HepG2 (cell line): ENCODE data around the gene TBCD. TPM values are rescaled to one million over a fixed set of nuclear protein-coding genes. Genes with fewer than 3 reads are reported as not detected.

Experiments used
- ARID3A ChIP-seq: IDR thresholded peaks from 2 replicates; pipeline ENCODE4 v1.6.1; 2012; ENCODE audit warnings: low read depth, low read length, improper control_type of control experiment
- HOXA7 ChIP-seq: sonication (generic); formaldehyde crosslinking; IDR thresholded peaks from 2 replicates; pipeline ENCODE4 v1.8.1; 2022; ENCODE audit warnings: mild to moderate bottlenecking, missing genetic modification reagents, moderate library complexity
- SSRP1 ChIP-seq: IDR thresholded peaks from 2 replicates; pipeline ENCODE4 v1.6.1; 2016; ENCODE audit warnings: control low read depth
- YEATS2 ChIP-seq: sonication (generic); formaldehyde crosslinking; IDR thresholded peaks from 2 replicates; pipeline ENCODE4 v1.4.0; 2020; ENCODE audit warnings: missing genetic modification reagents, borderline replicate concordance
- ZBTB39 ChIP-seq: sonication (generic); formaldehyde crosslinking; IDR thresholded peaks from 2 replicates; pipeline ENCODE4 v1.5.0; 2020; ENCODE audit warnings: missing genetic modification reagents
- ZBTB46 ChIP-seq: sonication (generic); formaldehyde crosslinking; IDR thresholded peaks from 2 replicates; pipeline ENCODE4 v1.4.0; 2020; ENCODE audit warnings: mild to moderate bottlenecking, missing genetic modification reagents, borderline replicate concordance
- ZFX ChIP-seq: sonication (generic); formaldehyde crosslinking; IDR thresholded peaks from 2 replicates; pipeline ENCODE4 v1.4.0; 2020; ENCODE audit warnings: mild to moderate bottlenecking, low read depth, missing genetic modification reagents, moderate library complexity
- ZNF30 ChIP-seq: sonication (generic); formaldehyde crosslinking; IDR thresholded peaks from 2 replicates; pipeline ENCODE4 v1.5.0; 2020; ENCODE audit warnings: mild to moderate bottlenecking, missing genetic modification reagents
- ZNF407 ChIP-seq: sonication (generic); formaldehyde crosslinking; IDR thresholded peaks from one replicate; pipeline ENCODE4 v1.5.1; 2020; ENCODE audit warnings: mild to moderate bottlenecking, missing genetic modification reagents; ENCODE audit errors: not compliant biosample characterization
- ZSCAN21 ChIP-seq: sonication (generic); formaldehyde crosslinking; IDR thresholded peaks from 2 replicates; pipeline ENCODE4 v1.8.0; 2022; ENCODE audit warnings: mild to moderate bottlenecking, missing genetic modification reagents, moderate library complexity, borderline replicate concordance
- polyA plus RNA-seq, 8 experiments: library from polyadenylated mRNA; depleted of rRNA in 3 of 8; stranded (reverse) in 7 of 8; unstranded in 1 of 8; fragments of >200 nt; fragmentation: Illumina TruSeq in 4 of 8; extraction: Trizol in 4 of 8; gene quantifications; 2 replicates each; pipeline versions ENCODE4 v1.2.1 to v1.2.3, GENCODE V29; 2011 to 2016; ENCODE audit warnings: low read depth in 4 of 8, missing spikeins in 1 of 8, mixed read lengths in 1 of 8; ENCODE audit not compliant: insufficient read depth in 1 of 8
- total RNA-seq, 5 experiments: library from RNA; depleted of rRNA; stranded (reverse); fragments of >200 nt; fragmentation: Illumina TruSeq; extraction: Trizol; gene quantifications; 2 replicates each; pipeline ENCODE4 v1.2.3, GENCODE V29; 2016; ENCODE audit warnings: low read depth in 1 of 5
- TF ChIP-seq, protein P1 (sequence below): sonication (generic); formaldehyde crosslinking; conservative IDR thresholded peaks from 2 replicates; pipeline ENCODE4 v1.4.0; 2020; ENCODE audit warnings: missing genetic modification reagents

Gene TBCD
- total and polyA plus RNA-seq, 2 of the 13 experiments (the other 11 are each of a cell fraction or from before 2014, with no cell fraction given): 33.9 to 54.8 TPM

- TF ChIP-seq ZNF407 (CRISPR knock-in tag) (no peak), YEATS2 (CRISPR knock-in tag) (peak; percentile 50; the same call in 1 of the 2 replicates), ZSCAN21 (CRISPR knock-in tag) (no peak), ZNF30 (CRISPR knock-in tag) (no peak), ZFX (CRISPR knock-in tag) (peak; percentile 76), SSRP1 (CRISPR knock-in tag) (no peak), ARID3A (no peak), ZBTB46 (CRISPR knock-in tag) (no peak), ZBTB39 (no peak), HOXA7 (CRISPR knock-in tag) (no peak)
- TF ChIP-seq, protein P1, sequence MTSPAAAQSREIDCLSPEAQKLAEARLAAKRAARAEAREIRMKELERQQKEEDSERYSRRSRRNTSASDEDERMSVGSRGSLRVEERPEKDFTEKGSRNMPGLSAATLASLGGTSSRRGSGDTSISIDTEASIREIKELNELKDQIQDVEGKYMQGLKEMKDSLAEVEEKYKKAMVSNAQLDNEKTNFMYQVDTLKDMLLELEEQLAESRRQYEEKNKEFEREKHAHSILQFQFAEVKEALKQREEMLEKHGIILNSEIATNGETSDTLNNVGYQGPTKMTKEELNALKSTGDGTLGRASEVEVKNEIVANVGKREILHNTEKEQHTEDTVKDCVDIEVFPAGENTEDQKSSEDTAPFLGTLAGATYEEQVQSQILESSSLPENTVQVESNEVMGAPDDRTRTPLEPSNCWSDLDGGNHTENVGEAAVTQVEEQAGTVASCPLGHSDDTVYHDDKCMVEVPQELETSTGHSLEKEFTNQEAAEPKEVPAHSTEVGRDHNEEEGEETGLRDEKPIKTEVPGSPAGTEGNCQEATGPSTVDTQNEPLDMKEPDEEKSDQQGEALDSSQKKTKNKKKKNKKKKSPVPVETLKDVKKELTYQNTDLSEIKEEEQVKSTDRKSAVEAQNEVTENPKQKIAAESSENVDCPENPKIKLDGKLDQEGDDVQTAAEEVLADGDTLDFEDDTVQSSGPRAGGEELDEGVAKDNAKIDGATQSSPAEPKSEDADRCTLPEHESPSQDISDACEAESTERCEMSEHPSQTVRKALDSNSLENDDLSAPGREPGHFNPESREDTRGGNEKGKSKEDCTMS (CRISPR knock-in tag): no peak
Observed at GRCh38 chr17:82881900-82882714, 130.2 kb downstream of the TBCD start (continued).
